K562 (cell line): Measurements from ENCODE around the gene MOK.

Experiments
- BDP1 ChIP-seq: IDR thresholded peaks from 3 replicates; pipeline ENCODE4 v1.6.1; 2011; ENCODE audit not compliant: insufficient read length, insufficient read depth
- DMBX1 ChIP-seq: fragments of 250-450 bp; sonication (Bioruptor Pico); IDR thresholded peaks from 2 replicates; pipeline ENCODE4 v1.8.0; 2022; ENCODE audit warnings: inconsistent platforms, mild to moderate bottlenecking, moderate library complexity, borderline replicate concordance
- JUN ChIP-seq, 2 experiments: sonication (generic) in 1 of 2; formaldehyde crosslinking in 1 of 2; IDR thresholded peaks; 2 replicates each; pipeline versions ENCODE4 v1.6.1 to v1.8.0; 2012 to 2022; ENCODE audit warnings: borderline replicate concordance in 2 of 2, mild to moderate bottlenecking in 2 of 2, improper control_type of control experiment in 1 of 2, low read depth in 1 of 2, low read length in 1 of 2, missing genetic modification reagents in 1 of 2
- SRF ChIP-seq, 2 experiments: fragments of 250-450, 450-650 bp in 1 of 2; sonication (Bioruptor Pico) in 1 of 2; sonication (generic) in 1 of 2; formaldehyde crosslinking; IDR thresholded peaks; 2 replicates each; pipeline versions ENCODE4 v1.5.0 to v1.5.1; 2020 to 2022; ENCODE audit warnings: mild to moderate bottlenecking in 1 of 2, missing genetic modification reagents in 1 of 2
- TAF7 ChIP-seq: fragments of 450-650 bp; IDR thresholded peaks from 2 replicates; pipeline ENCODE4 v1.6.1; 2016; ENCODE audit warnings: missing genetic modification characterization, missing compliant biosample characterization
- TF ChIP-seq, protein P1 (sequence below), 3 experiments: IDR thresholded peaks in 2 of 3; conservative IDR thresholded peaks in 1 of 3; 2 replicates each; pipeline ENCODE4 v1.5.1; 2011 to 2012; ENCODE audit warnings: low read length in 3 of 3, mild to moderate bottlenecking in 3 of 3, control low read depth in 2 of 3, improper control_type of control experiment in 1 of 3, inconsistent platforms in 1 of 3, low read depth in 1 of 3, mixed read lengths in 1 of 3, moderate library complexity in 1 of 3; ENCODE audit not compliant: insufficient read depth in 2 of 3

DNA sequence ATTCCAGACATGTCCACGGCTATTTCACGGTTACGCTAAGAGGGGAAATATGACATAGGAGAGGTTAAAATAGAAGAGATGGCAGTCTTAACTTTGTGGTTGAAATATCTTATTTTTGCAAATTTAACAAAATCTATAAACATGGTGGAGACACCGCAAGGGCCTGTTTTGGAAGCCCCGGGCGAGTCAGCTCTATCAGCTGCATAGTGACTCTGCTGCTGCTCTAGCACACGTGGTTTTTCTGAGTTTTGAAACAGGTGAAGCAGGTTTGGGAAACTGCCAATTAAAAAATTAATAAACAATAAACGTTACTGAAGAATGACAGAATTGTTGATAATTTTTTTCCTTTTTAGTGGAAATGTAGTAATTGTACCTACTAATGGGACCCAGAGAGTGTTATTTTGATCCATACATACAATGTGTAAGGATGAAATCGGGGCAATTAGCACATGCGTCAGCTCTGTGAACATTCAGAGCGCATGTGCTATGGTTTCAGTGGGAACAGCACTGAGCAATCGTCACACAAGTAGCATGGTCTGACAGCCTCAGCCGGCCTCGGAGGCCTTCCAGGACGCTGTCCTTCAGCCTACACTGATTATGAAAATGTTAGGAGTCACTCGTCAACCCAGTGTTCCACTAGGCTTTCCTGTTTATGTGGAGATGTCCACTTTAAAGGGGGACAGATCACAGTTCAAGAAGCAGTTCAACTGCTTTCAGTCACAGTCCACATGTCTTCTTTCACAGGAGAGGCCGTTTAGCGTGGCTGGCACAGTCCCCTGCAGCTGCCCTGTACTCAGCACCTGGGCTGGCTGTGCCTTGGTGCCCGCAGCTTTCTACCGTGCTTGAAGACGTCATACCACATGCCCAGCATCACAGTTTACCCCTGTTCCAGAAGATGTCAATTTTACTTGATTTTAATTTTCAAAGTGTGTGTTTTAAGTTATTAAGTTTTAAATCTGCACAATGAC is 51.8 kb downstream of the MOK start:
- TF ChIP-seq DMBX1: no peak
- TF ChIP-seq, protein P1, sequence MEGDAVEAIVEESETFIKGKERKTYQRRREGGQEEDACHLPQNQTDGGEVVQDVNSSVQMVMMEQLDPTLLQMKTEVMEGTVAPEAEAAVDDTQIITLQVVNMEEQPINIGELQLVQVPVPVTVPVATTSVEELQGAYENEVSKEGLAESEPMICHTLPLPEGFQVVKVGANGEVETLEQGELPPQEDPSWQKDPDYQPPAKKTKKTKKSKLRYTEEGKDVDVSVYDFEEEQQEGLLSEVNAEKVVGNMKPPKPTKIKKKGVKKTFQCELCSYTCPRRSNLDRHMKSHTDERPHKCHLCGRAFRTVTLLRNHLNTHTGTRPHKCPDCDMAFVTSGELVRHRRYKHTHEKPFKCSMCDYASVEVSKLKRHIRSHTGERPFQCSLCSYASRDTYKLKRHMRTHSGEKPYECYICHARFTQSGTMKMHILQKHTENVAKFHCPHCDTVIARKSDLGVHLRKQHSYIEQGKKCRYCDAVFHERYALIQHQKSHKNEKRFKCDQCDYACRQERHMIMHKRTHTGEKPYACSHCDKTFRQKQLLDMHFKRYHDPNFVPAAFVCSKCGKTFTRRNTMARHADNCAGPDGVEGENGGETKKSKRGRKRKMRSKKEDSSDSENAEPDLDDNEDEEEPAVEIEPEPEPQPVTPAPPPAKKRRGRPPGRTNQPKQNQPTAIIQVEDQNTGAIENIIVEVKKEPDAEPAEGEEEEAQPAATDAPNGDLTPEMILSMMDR (IDR thresholded peaks at IDR 0.05 in 2 of 3, conservative IDR thresholded peaks at IDR 0.05 in 1 of 3; ENCODE audit: insufficient read depth in 2 of 3, low read depth in 1 of 3, low read length in 3 of 3): no peak
- no peak for TF ChIP-seq TAF7 (tag)
- TF ChIP-seq JUN (IDR thresholded peaks at IDR 0.05; ENCODE audit: borderline replicate concordance, low read depth, low read length): no peak
- no peak for TF ChIP-seq JUN (CRISPR knock-in tag; IDR thresholded peaks at IDR 0.05; ENCODE audit: borderline replicate concordance)
- no peak for TF ChIP-seq SRF (CRISPR knock-in tag; IDR thresholded peaks at IDR 0.05)
- no peak for TF ChIP-seq BDP1
